HCT116 (cell line): ENCODE results near the gene SUSD3. TPM values are rescaled to one million over a fixed set of nuclear protein-coding genes. Genes with fewer than 3 reads are reported as not detected.

Experiments used
- ATAC-seq: fragments of 200-7000 bp; cut with Tn5 transposase; 2 replicates; pipeline ENCODE4 v1.9.1; 2020; ENCODE audit warnings: mild to moderate bottlenecking, moderate library complexity
- BruUV-seq: library from RNA; stranded (reverse); fragments of 400-500 nt; replicated peaks from 2 replicates; lab custom pipeline; 2021; lab: Mats Ljungman, UMichigan
- CTCF ChIA-PET: fragments of 300-600 bp; sonication (Branson Sonifier 250); formaldehyde crosslinking; loops from one replicate; lab custom pipeline; 2021; ENCODE audit warnings: antibody characterized with exemption; lab: Charles Lee
- POLR2A ChIA-PET: fragments of 300-600, 350-600 bp; sonication (Branson Sonifier 250); formaldehyde crosslinking; loops from one replicate; lab custom pipeline; 2021; ENCODE audit warnings: antibody characterized with exemption; lab: Charles Lee
- RAD21 ChIA-PET, 2 experiments: fragments of 300-600 bp; sonication (Branson Sonifier 250); formaldehyde crosslinking; loops; one replicate each; lab custom pipeline; 2023; ENCODE audit warnings: low total read pairs in 2 of 2; ENCODE audit not compliant: uncharacterized antibody in 2 of 2, unreplicated experiment in 2 of 2, low non-redundant PET in 1 of 2; lab: Charles Lee
- DNase-seq: peaks from one replicate; pipeline ENCODE4 v3.0.0-alpha.2; 2010; ENCODE audit warnings: low read depth, low spot score
- H2AFZ ChIP-seq: fragments of 200-600 bp; shearing (Covaris generic), sonication (generic); 2 replicates; pipeline ENCODE4 v1.6.1; 2017; ENCODE audit warnings: low read depth, mixed run types, mixed read lengths, antibody characterized with exemption, low read length; ENCODE audit not compliant: poor library complexity, severe bottlenecking
- H3K27ac ChIP-seq: 2 replicates; pipeline ENCODE4 v1.5.1; 2012; ENCODE audit warnings: low read depth, low read length
- H3K27me3 ChIP-seq: fragments of 200-600 bp; sonication (generic); 2 replicates; pipeline ENCODE4 v1.6.1; 2016; ENCODE audit warnings: mixed run types, low read length, mixed read lengths; ENCODE audit not compliant: insufficient read depth
- H3K36me3 ChIP-seq, 2 experiments: fragments of 200-500 bp in 1 of 2; fragments of 200-600 bp in 1 of 2; sonication (Bioruptor generic) in 1 of 2; sonication (generic) in 1 of 2; 2 replicates each; pipeline versions ENCODE4 v1.5.1 to v1.6.1; 2014 to 2016; ENCODE audit warnings: low read length in 2 of 2, inconsistent platforms in 1 of 2, mixed read lengths in 1 of 2, mixed run types in 1 of 2; ENCODE audit not compliant: insufficient read depth in 2 of 2, control insufficient read depth in 1 of 2
- H3K4me1 ChIP-seq, 2 experiments: fragments of 200-600 bp in 1 of 2; sonication (generic) in 1 of 2; 2 replicates each; pipeline versions ENCODE4 v1.5.1 to v1.6.1; 2012 to 2017; ENCODE audit warnings: low read length in 2 of 2, inconsistent platforms in 1 of 2, mild to moderate bottlenecking in 1 of 2, mixed read lengths in 1 of 2, mixed run types in 1 of 2, moderate library complexity in 1 of 2; ENCODE audit not compliant: insufficient read depth in 2 of 2, control insufficient read depth in 1 of 2
- H3K4me2 ChIP-seq: fragments of 200-600 bp; sonication (generic); 2 replicates; pipeline ENCODE4 v1.6.1; 2017; ENCODE audit warnings: mixed run types, low read length, mixed read lengths
- H3K4me3 ChIP-seq, 2 experiments: fragments of 200-600 bp in 1 of 2; sonication (generic) in 1 of 2; replicated peaks in 1 of 2; 2 replicates each; pipeline ENCODE4 v1.5.1; 2011 to 2016; ENCODE audit warnings: low read length in 2 of 2, control low read depth in 1 of 2, low read depth in 1 of 2, mild to moderate bottlenecking in 1 of 2, mixed read lengths in 1 of 2, mixed run types in 1 of 2
- H3K79me2 ChIP-seq: fragments of 200-600 bp; sonication (generic); 2 replicates; pipeline ENCODE4 v1.6.1; 2017; ENCODE audit warnings: mild to moderate bottlenecking, mixed run types, low read length, moderate library complexity, mixed read lengths; ENCODE audit not compliant: insufficient read depth
- H3K9ac ChIP-seq: fragments of 200-600 bp; sonication (generic); 2 replicates; pipeline ENCODE4 v1.6.1; 2016; ENCODE audit warnings: low read length, mixed read lengths
- H3K9me2 ChIP-seq: fragments of 200-600 bp; sonication (generic), shearing (Covaris generic); 2 replicates; pipeline ENCODE4 v1.6.1; 2017; ENCODE audit warnings: mixed run types, mild to moderate bottlenecking, moderate library complexity; ENCODE audit not compliant: insufficient read depth
- H3K9me3 ChIP-seq, 2 experiments: fragments of 200-500 bp in 1 of 2; fragments of 200-600 bp in 1 of 2; sonication (Bioruptor generic) in 1 of 2; sonication (generic) in 1 of 2; 2 replicates each; pipeline ENCODE4 v1.6.1; 2014 to 2017; ENCODE audit warnings: low read length in 2 of 2, mixed read lengths in 2 of 2, inconsistent platforms in 1 of 2, low read depth in 1 of 2, mild to moderate bottlenecking in 1 of 2, mixed run types in 1 of 2, moderate library complexity in 1 of 2; ENCODE audit not compliant: control insufficient read depth in 1 of 2, insufficient read depth in 1 of 2
- H4K20me1 ChIP-seq: fragments of 200-600 bp; sonication (generic), shearing (Covaris generic); 2 replicates; pipeline ENCODE4 v1.6.1; 2017; ENCODE audit warnings: mixed run types, mild to moderate bottlenecking, moderate library complexity; ENCODE audit not compliant: insufficient read depth
- RAD21 ChIP-seq: IDR thresholded peaks from 2 replicates; pipeline ENCODE4 v1.6.1; 2012; ENCODE audit warnings: low read depth, mild to moderate bottlenecking
- intact Hi-C: fragments of 100-400 bp; cut with micrococcal nuclease; formaldehyde crosslinking; loops from 2 replicates; pipeline ENCODE4 v1.10.0; 2022
- total RNA-seq: library from RNA; stranded (reverse); gene quantifications from one replicate; pipeline ENCODE4 v1.2.1, GENCODE V29; 2021; ENCODE audit not compliant: unreplicated experiment
- TF ChIP-seq, protein P1 (sequence below), 3 experiments: fragments of 200-600 bp in 1 of 3; sonication (generic) in 1 of 3; IDR thresholded peaks in 2 of 3; conservative IDR thresholded peaks in 1 of 3; 2 replicates each; pipeline ENCODE4 v1.5.1; 2012 to 2017; ENCODE audit warnings: low read depth in 2 of 3, low read length in 2 of 3, antibody characterized with exemption in 1 of 3, borderline replicate concordance in 1 of 3, control low read depth in 1 of 3, mild to moderate bottlenecking in 1 of 3, mixed read lengths in 1 of 3, mixed run types in 1 of 3, moderate library complexity in 1 of 3; ENCODE audit not compliant: insufficient read depth in 1 of 3
- TF ChIP-seq, protein P2 (sequence below): IDR thresholded peaks from 2 replicates; pipeline ENCODE4 v1.6.1; 2012
- TF ChIP-seq, protein P3 (sequence below): IDR thresholded peaks from 2 replicates; pipeline ENCODE4 v1.6.1; 2011; ENCODE audit warnings: mild to moderate bottlenecking, low read length, moderate library complexity; ENCODE audit not compliant: insufficient replicate concordance; ENCODE audit errors: extremely low read depth

Gene SUSD3
- total RNA-seq, 1 experiment from 2014 or later: 11.3 TPM

DNA sequence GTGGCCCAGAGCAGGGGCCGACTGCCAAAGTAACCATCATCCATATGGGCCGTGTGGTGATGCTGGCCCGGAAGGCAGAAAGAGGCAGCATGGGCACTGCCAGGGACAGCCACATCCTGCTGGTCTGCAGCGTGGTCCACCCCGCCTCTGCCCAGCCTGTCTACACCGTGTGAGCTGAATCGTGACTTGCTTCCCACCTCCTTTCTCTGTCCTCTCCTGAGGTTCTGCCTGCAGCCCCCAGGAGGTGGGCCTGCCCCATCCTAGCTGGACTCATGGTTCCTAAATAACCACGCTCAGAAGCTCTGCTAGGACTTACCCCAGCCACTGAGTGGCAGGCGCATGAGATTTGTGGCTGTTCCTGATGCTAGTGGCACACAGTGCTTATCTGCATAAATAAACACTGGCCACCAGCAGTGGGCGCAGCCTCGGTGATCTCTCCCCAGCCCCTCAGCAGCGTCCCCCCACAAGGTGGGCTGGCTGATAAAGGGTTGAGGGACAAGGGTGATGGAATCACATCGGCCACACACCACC lies 22.6 kb upstream of the SUSD3 start:
- H3K9me2 ChIP-seq: no peaks in the 10 kb centered on the region
- intact Hi-C loops: no loop called here
- BruUV-seq: no TSS peak
- ATAC-seq (peak; percentile 24; the same call in 1 of the 2 replicates), DNase-seq (no peak)
- H3K4me1 ChIP-seq: no peaks in the 10 kb centered on the region
- no peak overlapping the region for H2AFZ ChIP-seq
- H3K27me3 ChIP-seq: no peaks in the 10 kb centered on the region
- H3K79me2 ChIP-seq: no peaks in the 10 kb centered on the region
- RAD21 ChIA-PET: no interaction called here
- no peak overlapping the region for H3K9ac ChIP-seq
- POLR2A ChIA-PET: no interaction called here
- CTCF ChIA-PET: no interaction called here
- TF ChIP-seq, protein P1, sequence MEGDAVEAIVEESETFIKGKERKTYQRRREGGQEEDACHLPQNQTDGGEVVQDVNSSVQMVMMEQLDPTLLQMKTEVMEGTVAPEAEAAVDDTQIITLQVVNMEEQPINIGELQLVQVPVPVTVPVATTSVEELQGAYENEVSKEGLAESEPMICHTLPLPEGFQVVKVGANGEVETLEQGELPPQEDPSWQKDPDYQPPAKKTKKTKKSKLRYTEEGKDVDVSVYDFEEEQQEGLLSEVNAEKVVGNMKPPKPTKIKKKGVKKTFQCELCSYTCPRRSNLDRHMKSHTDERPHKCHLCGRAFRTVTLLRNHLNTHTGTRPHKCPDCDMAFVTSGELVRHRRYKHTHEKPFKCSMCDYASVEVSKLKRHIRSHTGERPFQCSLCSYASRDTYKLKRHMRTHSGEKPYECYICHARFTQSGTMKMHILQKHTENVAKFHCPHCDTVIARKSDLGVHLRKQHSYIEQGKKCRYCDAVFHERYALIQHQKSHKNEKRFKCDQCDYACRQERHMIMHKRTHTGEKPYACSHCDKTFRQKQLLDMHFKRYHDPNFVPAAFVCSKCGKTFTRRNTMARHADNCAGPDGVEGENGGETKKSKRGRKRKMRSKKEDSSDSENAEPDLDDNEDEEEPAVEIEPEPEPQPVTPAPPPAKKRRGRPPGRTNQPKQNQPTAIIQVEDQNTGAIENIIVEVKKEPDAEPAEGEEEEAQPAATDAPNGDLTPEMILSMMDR (IDR thresholded peaks at IDR 0.05 in 2 of 3, conservative IDR thresholded peaks at IDR 0.05 in 1 of 3; ENCODE audit: borderline replicate concordance in 1 of 3, insufficient read depth in 1 of 3, low read depth in 2 of 3, low read length in 2 of 3): 0 out of 6 replicates have a peak, but pooled peaks of 1 of the 3 experiments have one; percentile 10
- TF ChIP-seq, protein P2, sequence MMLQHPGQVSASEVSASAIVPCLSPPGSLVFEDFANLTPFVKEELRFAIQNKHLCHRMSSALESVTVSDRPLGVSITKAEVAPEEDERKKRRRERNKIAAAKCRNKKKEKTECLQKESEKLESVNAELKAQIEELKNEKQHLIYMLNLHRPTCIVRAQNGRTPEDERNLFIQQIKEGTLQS: no peak
- TF ChIP-seq, protein P3, sequence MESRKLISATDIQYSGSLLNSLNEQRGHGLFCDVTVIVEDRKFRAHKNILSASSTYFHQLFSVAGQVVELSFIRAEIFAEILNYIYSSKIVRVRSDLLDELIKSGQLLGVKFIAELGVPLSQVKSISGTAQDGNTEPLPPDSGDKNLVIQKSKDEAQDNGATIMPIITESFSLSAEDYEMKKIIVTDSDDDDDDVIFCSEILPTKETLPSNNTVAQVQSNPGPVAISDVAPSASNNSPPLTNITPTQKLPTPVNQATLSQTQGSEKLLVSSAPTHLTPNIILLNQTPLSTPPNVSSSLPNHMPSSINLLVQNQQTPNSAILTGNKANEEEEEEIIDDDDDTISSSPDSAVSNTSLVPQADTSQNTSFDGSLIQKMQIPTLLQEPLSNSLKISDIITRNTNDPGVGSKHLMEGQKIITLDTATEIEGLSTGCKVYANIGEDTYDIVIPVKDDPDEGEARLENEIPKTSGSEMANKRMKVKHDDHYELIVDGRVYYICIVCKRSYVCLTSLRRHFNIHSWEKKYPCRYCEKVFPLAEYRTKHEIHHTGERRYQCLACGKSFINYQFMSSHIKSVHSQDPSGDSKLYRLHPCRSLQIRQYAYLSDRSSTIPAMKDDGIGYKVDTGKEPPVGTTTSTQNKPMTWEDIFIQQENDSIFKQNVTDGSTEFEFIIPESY: no peak
- TF ChIP-seq RAD21: no peak
- no peak overlapping the region for H3K4me2 ChIP-seq
- H4K20me1 ChIP-seq: no peaks in the 10 kb centered on the region
- H3K9me3 ChIP-seq: no peaks in the 10 kb centered on the region
- no peak overlapping the region for H3K4me3 ChIP-seq
- H3K27ac ChIP-seq: no peak overlapping the region
- no peaks in the 10 kb centered on the region for H3K36me3 ChIP-seq
